Glutamatergic neuron (in vitro differentiated cells): Measurements from ENCODE around the gene PTGDR2. TPM values are rescaled to one million over a fixed set of nuclear protein-coding genes. Genes with fewer than 3 reads are reported as not detected.

Experiments
- DNase-seq: peaks from one replicate; pipeline ENCODE4 v3.0.0; 2022
- H3K27ac Mint-ChIP-seq: one replicate; pipeline ENCODE4 v1.8.0; 2020; ENCODE audit warnings: mild to moderate bottlenecking, mixed read lengths, inconsistent platforms; ENCODE audit not compliant: unreplicated experiment
- H3K27me3 Mint-ChIP-seq: one replicate; pipeline ENCODE4 v1.8.0; 2020; ENCODE audit warnings: mild to moderate bottlenecking, moderate library complexity, mixed read lengths, inconsistent platforms; ENCODE audit not compliant: unreplicated experiment
- H3K36me3 Mint-ChIP-seq: one replicate; pipeline ENCODE4 v1.8.0; 2020; ENCODE audit warnings: mild to moderate bottlenecking, mixed read lengths, inconsistent platforms; ENCODE audit not compliant: unreplicated experiment
- H3K4me1 Mint-ChIP-seq: one replicate; pipeline ENCODE4 v1.8.0; 2020; ENCODE audit warnings: mild to moderate bottlenecking, low read depth, mixed read lengths, inconsistent platforms; ENCODE audit not compliant: unreplicated experiment
- H3K4me3 Mint-ChIP-seq: one replicate; pipeline ENCODE4 v1.8.0; 2020; ENCODE audit warnings: mild to moderate bottlenecking, mixed read lengths, inconsistent platforms; ENCODE audit not compliant: unreplicated experiment
- H3K9me3 Mint-ChIP-seq: one replicate; pipeline ENCODE4 v1.8.0; 2020; ENCODE audit warnings: mild to moderate bottlenecking, moderate library complexity, mixed read lengths, inconsistent platforms; ENCODE audit not compliant: unreplicated experiment
- total RNA-seq: library from RNA; stranded (reverse); fragmentation: NEBNext Ultra II Directional; extraction: Animal tissue kit (Norgen Biotek cat#: 25700); gene quantifications from one replicate; pipeline ENCODE4 v1.2.1, GENCODE V29; 2021; ENCODE audit not compliant: unreplicated experiment
- TF ChIP-seq, protein P1 (sequence below): fragments of 200-600 bp; sonication (generic); IDR thresholded peaks from one replicate; pipeline ENCODE4 v1.5.0; 2021; ENCODE audit not compliant: partially characterized antibody, unreplicated experiment

Gene PTGDR2
- total RNA-seq, 1 donor from 2014 or later: 0.32 TPM

DNA sequence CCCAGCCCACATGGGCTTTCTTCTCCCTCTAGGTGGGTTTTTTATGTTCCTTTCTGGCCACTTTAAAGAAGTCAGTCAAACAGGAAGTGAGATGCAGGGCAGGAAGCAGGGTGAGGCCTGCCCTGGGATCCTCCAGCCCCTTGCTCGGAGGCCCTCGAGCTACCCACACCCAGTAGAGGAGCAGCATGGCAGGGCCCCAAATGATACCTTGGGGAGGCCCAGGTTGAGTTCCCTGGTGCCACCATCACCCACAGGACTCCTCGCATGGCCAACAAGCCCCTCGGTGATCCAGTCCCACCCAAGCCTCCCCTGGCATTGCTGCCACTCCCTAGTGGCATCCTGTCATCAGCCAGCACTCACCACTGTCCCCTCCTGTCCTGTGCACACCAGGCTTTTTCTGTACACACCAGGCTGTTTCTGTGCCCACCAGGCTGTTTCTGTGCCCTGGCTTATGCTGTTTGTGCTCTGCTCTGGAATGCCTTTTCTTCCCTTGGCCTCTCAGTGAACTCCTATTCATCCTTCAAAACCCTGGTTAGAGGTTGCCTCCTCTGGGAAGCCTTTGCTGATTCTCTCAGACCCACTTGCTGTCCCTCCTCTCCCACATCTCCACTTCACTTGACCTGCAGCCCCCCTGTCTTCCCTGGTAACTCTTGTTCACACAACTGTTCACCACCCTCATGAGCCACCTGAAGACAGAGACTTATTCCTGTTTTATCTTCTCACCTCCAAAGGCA is 3.1 kb upstream of the PTGDR2 start:
- Mint-ChIP-seq H3K9me3 (peaks cover 2% of the 10 kb centered on the region), H3K4me3 (no peak overlapping the region), H3K36me3 (peaks cover 7% of the 10 kb centered on the region), H3K27me3 (peaks cover 7% of the 10 kb centered on the region), H3K4me1 (peaks cover 4% of the 10 kb centered on the region), H3K27ac (no peak overlapping the region)
- TF ChIP-seq, protein P1, sequence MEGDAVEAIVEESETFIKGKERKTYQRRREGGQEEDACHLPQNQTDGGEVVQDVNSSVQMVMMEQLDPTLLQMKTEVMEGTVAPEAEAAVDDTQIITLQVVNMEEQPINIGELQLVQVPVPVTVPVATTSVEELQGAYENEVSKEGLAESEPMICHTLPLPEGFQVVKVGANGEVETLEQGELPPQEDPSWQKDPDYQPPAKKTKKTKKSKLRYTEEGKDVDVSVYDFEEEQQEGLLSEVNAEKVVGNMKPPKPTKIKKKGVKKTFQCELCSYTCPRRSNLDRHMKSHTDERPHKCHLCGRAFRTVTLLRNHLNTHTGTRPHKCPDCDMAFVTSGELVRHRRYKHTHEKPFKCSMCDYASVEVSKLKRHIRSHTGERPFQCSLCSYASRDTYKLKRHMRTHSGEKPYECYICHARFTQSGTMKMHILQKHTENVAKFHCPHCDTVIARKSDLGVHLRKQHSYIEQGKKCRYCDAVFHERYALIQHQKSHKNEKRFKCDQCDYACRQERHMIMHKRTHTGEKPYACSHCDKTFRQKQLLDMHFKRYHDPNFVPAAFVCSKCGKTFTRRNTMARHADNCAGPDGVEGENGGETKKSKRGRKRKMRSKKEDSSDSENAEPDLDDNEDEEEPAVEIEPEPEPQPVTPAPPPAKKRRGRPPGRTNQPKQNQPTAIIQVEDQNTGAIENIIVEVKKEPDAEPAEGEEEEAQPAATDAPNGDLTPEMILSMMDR: no peak
- no peak for DNase-seq

DNA sequence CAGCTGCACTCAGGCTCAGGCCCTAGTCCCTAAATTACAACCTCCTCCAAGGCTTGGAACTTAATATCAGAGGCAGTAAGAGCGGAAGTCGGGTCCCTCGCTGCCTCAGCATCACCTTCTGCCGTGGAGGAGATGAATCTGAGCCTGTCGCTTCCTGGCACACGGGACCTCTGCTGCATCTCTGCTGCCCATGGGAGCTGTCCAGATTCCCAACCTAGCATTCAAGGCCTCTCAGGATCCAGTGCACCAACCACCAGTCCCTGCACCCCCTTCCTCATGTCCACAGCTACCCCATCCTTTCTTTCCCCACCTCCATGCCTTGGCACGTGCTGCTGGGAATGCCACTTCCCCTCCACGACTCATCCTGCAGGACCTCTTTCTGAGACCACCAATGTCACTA is 2.5 kb upstream of the PTGDR2 start:
- H3K27me3 Mint-ChIP-seq: peaks cover 7% of the 10 kb centered on the region
- H3K27ac Mint-ChIP-seq: no peak overlapping the region
- peaks cover 2% of the 10 kb centered on the region for H3K9me3 Mint-ChIP-seq
- peaks cover 4% of the 10 kb centered on the region for H3K4me1 Mint-ChIP-seq
- TF ChIP-seq, protein P1: no peak
- H3K4me3 Mint-ChIP-seq: no peak overlapping the region
- DNase-seq: no peak
- H3K36me3 Mint-ChIP-seq: peaks cover 7% of the 10 kb centered on the region

DNA sequence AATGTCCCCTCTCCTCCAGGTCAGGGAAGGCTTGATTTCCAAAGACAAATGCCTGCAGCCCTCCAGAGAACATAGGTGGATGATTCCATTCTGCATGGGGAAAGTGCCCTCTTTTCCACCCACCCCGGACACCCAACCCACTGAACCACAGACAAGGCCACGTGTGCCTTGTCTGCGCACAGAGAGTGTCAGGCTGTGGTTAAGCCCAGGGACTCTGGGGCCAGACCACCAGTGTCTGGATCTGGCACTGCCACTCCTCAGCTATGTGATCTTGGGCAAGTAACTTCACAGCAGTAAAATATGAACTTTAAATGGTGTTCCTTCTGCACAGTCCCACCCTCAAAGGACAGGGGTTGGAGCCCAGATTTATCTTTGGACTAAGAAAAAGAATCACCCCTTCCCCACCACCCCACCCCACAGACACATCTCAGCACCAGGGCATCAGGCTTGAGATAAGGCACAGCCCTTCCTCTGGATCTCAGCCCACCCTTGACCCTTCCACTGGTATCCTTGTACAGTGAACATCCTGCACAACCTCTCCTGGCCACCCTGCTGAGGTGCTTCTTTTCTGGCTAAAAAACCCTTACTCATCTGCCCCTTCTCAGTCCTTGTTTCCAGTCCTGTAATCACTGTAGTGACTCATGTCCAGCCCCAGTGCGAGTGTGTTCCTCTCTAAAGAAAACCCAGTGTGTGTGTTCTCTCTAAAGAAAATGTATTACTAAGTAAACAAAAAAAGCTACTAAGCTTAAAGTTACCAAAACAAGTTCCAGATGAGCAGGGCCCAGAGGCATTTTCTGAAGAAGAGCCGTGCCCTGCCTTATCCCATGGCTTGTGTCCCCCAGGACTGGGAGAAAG is 1.9 kb upstream of the PTGDR2 start:
- H3K27ac Mint-ChIP-seq: no peak overlapping the region
- DNase-seq: no peak
- TF ChIP-seq, protein P1: no peak

DNA sequence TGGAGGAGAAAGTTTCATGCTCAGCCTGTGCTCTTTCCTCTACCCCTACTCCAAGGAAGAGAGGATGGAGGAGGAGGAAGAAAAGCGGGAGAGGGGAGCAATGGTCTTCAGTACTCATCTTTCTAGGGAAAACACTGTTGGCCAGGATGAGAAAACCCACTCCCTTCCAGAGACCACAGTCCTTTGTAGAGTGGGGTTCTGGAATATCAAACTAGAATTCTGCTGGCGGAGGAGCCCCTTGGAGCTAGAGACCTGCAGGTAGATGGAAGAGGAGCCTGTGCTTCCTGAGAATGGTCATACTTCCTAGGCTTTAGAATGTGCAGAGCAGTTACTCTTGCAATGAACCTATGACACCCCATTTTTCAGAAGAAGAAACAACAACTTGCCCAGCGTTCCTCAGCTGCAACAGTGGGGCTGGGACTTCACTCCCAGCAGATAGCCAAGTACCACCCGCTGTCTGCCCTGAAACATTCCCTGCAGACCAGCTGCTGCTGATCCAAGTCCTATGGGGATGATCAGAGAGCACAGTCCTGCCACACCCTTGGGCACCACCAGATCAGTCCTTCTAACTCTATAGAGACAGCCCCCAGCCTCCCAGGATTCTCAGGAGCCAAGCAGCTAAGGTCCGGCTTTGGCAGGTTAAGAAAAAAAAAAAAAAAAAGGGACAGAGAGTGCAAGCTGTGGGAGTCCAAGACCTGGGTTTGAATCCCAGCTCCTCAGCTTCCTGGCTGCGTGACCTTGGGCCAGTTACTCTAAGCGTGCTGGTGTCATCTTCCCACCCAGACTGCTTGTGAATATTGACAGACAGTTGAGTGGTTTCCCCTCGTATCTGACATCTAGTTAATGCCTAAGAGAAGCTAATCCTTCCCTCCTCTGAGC is 664 bp downstream of the PTGDR2 start:
- H3K9me3 Mint-ChIP-seq: peaks cover 2% of the 10 kb centered on the region
- H3K4me3 Mint-ChIP-seq: no peak overlapping the region
- H3K4me1 Mint-ChIP-seq: peaks cover 6% of the 10 kb centered on the region
- DNase-seq: no peak
- peaks cover 9% of the 10 kb centered on the region for H3K27me3 Mint-ChIP-seq
- TF ChIP-seq, protein P1: no peak
- no peaks in the 10 kb centered on the region for H3K36me3 Mint-ChIP-seq
- no peak overlapping the region for H3K27ac Mint-ChIP-seq

More for the DNA sequence above, 1.9 kb upstream of the PTGDR2 start:
- Mint-ChIP-seq H3K4me1 (peaks cover 4% of the 10 kb centered on the region), H3K9me3 (peaks cover 2% of the 10 kb centered on the region), H3K4me3 (no peak overlapping the region), H3K27me3 (peaks cover 9% of the 10 kb centered on the region), H3K36me3 (peaks cover 5% of the 10 kb centered on the region)
